ENCODE data around the gene IL17RD. TPM values are rescaled to one million over a fixed set of nuclear protein-coding genes. Genes with fewer than 3 reads are reported as not detected.

The IL17RD gene
- total and polyA plus RNA-seq, 7 donors = 0.19 to 1.8 (median 0.86) TPM

DNA sequence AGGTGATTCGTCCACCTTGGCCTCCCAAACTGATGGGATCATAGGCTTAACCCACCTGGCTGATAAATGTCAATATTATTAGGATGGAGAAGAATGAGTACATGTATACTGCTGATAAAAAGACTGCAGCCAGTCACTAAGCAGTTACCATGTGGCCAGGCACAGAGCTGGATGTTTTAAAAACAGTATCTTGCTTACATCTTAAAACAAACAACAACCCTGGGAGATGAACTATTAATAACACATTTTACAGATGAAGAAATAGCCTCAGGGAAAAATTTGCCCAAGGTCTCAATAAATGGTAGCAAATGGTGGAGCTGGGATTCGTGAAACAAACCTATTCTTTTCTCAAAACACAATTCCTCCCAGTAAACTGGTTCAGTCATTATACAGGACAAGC, 18.1 kb downstream of the IL17RD start:
- intact Hi-C loops (cut with DNase I) = no loop called here
- H3K27me3 ChIP-seq (ENCODE audit: insufficient read depth in 3 of 3, low read length in 2 of 3) = no peaks in the 10 kb centered on the region
- no peak overlapping the region for H3K4me3 ChIP-seq
- DNase-seq (no peak), ATAC-seq (no peak)
- H3K27ac ChIP-seq = no peak overlapping the region
- no peaks in the 10 kb centered on the region for H3K36me3 ChIP-seq (ENCODE audit: insufficient read depth in 1 of 2, low read depth in 1 of 2)
- TF ChIP-seq, protein P1, sequence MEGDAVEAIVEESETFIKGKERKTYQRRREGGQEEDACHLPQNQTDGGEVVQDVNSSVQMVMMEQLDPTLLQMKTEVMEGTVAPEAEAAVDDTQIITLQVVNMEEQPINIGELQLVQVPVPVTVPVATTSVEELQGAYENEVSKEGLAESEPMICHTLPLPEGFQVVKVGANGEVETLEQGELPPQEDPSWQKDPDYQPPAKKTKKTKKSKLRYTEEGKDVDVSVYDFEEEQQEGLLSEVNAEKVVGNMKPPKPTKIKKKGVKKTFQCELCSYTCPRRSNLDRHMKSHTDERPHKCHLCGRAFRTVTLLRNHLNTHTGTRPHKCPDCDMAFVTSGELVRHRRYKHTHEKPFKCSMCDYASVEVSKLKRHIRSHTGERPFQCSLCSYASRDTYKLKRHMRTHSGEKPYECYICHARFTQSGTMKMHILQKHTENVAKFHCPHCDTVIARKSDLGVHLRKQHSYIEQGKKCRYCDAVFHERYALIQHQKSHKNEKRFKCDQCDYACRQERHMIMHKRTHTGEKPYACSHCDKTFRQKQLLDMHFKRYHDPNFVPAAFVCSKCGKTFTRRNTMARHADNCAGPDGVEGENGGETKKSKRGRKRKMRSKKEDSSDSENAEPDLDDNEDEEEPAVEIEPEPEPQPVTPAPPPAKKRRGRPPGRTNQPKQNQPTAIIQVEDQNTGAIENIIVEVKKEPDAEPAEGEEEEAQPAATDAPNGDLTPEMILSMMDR (IDR thresholded peaks at IDR 0.05) = no peak
- no peaks in the 10 kb centered on the region for H3K4me1 ChIP-seq
- WGBS, 3 donors = 90 to 98% (median 93%) methylated on average over 2 of the region's 2 CpGs
- no peaks in the 10 kb centered on the region for H3K9me3 ChIP-seq

DNA sequence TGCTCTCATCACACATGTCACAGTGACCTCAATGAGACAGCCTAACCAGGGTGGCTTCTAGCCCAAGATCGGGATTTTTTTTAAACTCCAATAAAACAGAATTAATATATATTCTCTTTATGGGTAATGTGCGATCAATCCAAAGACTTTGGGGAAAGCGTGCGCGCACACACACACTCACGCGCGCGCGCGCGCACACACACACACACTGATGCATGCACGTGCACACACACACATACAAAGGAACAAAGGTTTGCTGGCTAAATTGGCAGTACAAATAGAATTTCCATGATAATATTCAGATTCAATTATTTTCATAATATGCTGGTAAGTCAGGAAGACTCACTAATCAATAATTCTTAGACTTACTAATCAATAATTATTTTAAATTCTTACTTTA, 19.3 kb downstream of the IL17RD start:
- intact Hi-C loops (cut with DNase I) = no loop called here
- 89 to 95% (median 95%) methylated on average over 13 of the region's 13 CpGs for WGBS, 3 donors
- no peak for ATAC-seq

DNA sequence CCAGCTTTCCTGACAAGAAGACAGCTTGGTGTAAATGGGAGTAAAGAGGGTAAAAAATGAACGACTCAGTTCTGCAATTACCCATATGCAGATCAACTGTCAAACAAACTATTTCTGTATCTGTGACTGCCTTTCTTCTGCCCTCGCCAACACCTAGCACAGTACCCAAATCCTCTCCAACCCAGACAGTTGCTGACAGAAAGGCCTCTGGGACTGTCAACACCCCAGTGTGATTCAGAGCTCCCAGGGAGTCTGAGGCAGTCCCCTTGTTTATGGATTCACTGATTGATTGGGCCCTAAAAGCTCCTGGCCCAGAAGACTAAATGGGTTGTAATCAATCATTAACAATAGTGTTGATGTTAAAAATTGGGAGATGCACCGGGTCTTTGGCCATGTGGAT, 20.2 kb downstream of the IL17RD start:
- Histone ChIP-seq H3K36me3 (ENCODE audit: insufficient read depth in 1 of 2, low read depth in 1 of 2) (no peaks in the 10 kb centered on the region), H3K4me3 (no peak overlapping the region), H3K4me1 (no peaks in the 10 kb centered on the region), H3K27me3 (ENCODE audit: insufficient read depth in 3 of 3, low read length in 2 of 3) (no peaks in the 10 kb centered on the region), H3K27ac (no peak overlapping the region), H3K9me3 (no peaks in the 10 kb centered on the region)
- TF ChIP-seq, protein P1 (IDR thresholded peaks at IDR 0.05) = no peak
- ATAC-seq (peak in 1 of 4 donors; percentile 95), DNase-seq (no peak)
- intact Hi-C loops (cut with DNase I) = no loop called here
- WGBS, 3 donors = 72 to 76% (median 75%) methylated on average over 3 of the region's 3 CpGs

More for the DNA sequence above, 19.3 kb downstream of the IL17RD start:
- Histone ChIP-seq H3K36me3 (ENCODE audit: insufficient read depth in 1 of 2, low read depth in 1 of 2) (no peaks in the 10 kb centered on the region), H3K4me1 (no peaks in the 10 kb centered on the region), H3K9me3 (no peaks in the 10 kb centered on the region), H3K4me3 (no peak overlapping the region), H3K27me3 (ENCODE audit: insufficient read depth in 3 of 3, low read length in 2 of 3) (no peaks in the 10 kb centered on the region), H3K27ac (no peak overlapping the region)
- TF ChIP-seq, protein P1 (IDR thresholded peaks at IDR 0.05) = no peak
- no peak for DNase-seq

DNA sequence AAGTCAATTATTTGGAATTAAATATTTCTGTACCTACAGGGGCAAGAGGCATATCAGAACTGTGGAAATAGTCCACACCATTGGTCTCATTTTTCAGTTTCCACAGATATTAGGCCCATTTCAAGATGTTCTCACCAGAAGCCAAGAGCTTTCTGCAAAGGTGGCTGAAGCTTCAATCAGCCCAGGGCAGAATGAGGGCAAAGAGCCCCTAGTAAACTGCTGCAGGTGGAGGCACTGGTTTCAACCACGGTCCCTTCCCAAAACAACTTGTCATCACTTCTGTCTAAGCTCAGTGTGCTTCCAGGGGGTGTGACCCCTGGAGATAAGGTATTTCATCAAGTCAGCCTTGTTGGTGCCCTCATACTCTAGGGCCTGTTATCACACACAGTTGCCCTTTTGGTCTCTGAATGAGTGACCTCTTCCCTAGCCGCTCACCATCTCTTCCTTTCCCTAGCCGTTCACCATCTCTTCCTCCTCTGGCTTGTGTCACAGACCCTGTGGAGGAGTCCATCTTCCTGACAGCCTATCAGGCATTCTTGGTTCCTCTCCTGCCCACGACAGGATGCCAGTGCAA, 21.2 kb downstream of the IL17RD start:
- Histone ChIP-seq H3K36me3 (ENCODE audit: insufficient read depth in 1 of 2, low read depth in 1 of 2) (no peaks in the 10 kb centered on the region), H3K4me3 (no peak overlapping the region), H3K27ac (no peak overlapping the region), H3K4me1 (no peaks in the 10 kb centered on the region), H3K9me3 (no peaks in the 10 kb centered on the region), H3K27me3 (ENCODE audit: insufficient read depth in 3 of 3, low read length in 2 of 3) (no peaks in the 10 kb centered on the region)
- 81 to 89% (median 82%) methylated on average over 4 of the region's 4 CpGs for WGBS, 3 donors
- TF ChIP-seq, protein P1 (IDR thresholded peaks at IDR 0.05) = no peak
- ATAC-seq (no peak), DNase-seq (no peak)
- intact Hi-C loops (cut with DNase I) = no loop called here

DNA sequence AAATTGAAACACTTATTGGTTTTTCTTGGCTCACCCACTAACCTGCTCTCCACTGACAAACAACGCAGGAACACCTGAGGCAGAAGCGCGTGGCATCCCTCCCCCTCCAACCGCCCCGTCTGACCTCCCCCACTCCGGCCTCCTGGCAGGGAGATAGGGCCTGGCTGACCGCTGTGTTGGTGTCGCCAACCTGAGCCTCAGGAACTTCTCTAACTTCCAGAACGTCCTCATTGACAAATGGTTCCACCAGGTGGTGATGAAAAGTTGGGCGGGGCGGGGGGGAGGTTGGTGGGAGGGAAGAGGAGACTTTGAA, 22.8 kb downstream of the IL17RD start:
- peak in 1 of 4 donors; percentile 50 for ATAC-seq

More for the DNA sequence above, 22.8 kb downstream of the IL17RD start:
- Histone ChIP-seq H3K4me1 (no peaks in the 10 kb centered on the region), H3K27ac (no peak overlapping the region), H3K27me3 (ENCODE audit: insufficient read depth in 3 of 3, low read length in 2 of 3) (no peaks in the 10 kb centered on the region), H3K36me3 (ENCODE audit: insufficient read depth in 1 of 2, low read depth in 1 of 2) (no peaks in the 10 kb centered on the region), H3K4me3 (no peak overlapping the region), H3K9me3 (no peaks in the 10 kb centered on the region)
- 51 to 54% (median 54%) methylated on average over 11 of the region's 11 CpGs for WGBS, 3 donors
- no peak for DNase-seq
- intact Hi-C loops (cut with DNase I) = no loop called here
- TF ChIP-seq, protein P1 (IDR thresholded peaks at IDR 0.05) = no peak
